NCI-H345 (cell line): ENCODE data around the gene SERPINA4.

Experiments used
- DNase-seq: peaks from one replicate; lab custom pipeline; 2025; lab: John Stamatoyannopoulos, UW

Gene SERPINA4

GRCh38 chr14:94542811-94543440 is 18.3 kb upstream of the SERPINA4 start:
- no peak for DNase-seq

- no peak for DNase-seq
Measured at GRCh38 chr14:94543449-94544124, 17.7 kb upstream of the SERPINA4 start.

GRCh38 chr14:94544726-94545125 is 16.5 kb upstream of the SERPINA4 start:
- no peak for DNase-seq

- DNase-seq = no peak
Measured at GRCh38 chr14:94545131-94545841, 16.0 kb upstream of the SERPINA4 start.

GRCh38 chr14:94547151-94547680 is 14.0 kb upstream of the SERPINA4 start:
- no peak for DNase-seq

- DNase-seq = no peak
Measured at GRCh38 chr14:94547726-94548125, 13.5 kb upstream of the SERPINA4 start.

GRCh38 chr14:94548131-94548998 is 12.9 kb upstream of the SERPINA4 start:
- DNase-seq = no peak

- peak; percentile 65 for DNase-seq
Measured at GRCh38 chr14:94548999-94549985, 11.9 kb upstream of the SERPINA4 start.

GRCh38 chr14:94550041-94550440 is 11.2 kb upstream of the SERPINA4 start:
- no peak for DNase-seq

GRCh38 chr14:94555991-94556390 is 5.3 kb upstream of the SERPINA4 start:
- DNase-seq = no peak

- DNase-seq = no peak
Measured at GRCh38 chr14:94557327-94557726, 3.9 kb upstream of the SERPINA4 start.

- DNase-seq = no peak
Measured at GRCh38 chr14:94558842-94559241, 2.4 kb upstream of the SERPINA4 start.

GRCh38 chr14:94559638-94560290 is 1.5 kb upstream of the SERPINA4 start:
- no peak for DNase-seq

GRCh38 chr14:94560291-94560665 is 964 bp upstream of the SERPINA4 start:
- no peak for DNase-seq

- DNase-seq = no peak
Measured at GRCh38 chr14:94561656-94562010, 391 bp downstream of the SERPINA4 start.

GRCh38 chr14:94562022-94562421 is 780 bp downstream of the SERPINA4 start:
- no peak for DNase-seq

- DNase-seq = no peak
Measured at GRCh38 chr14:94562941-94563883, 2.0 kb downstream of the SERPINA4 start.

GRCh38 chr14:94564381-94564780 is 3.1 kb downstream of the SERPINA4 start:
- no peak for DNase-seq

GRCh38 chr14:94568186-94568585 is 6.9 kb downstream of the SERPINA4 start:
- DNase-seq = no peak
